HG03103 (cell line): ENCODE data around the gene DIS3.
"Not testable (repeated sequence)": the region's sequence is repeated elsewhere in the genome, so short reads cannot be mapped to it uniquely, and the experiment has no call there.

Source experiments
- ATAC-seq: cut with Tn5 transposase; IDR thresholded peaks from one replicate; pipeline ENCODE4 v1.9.1; 2021; ENCODE audit warnings: low read depth; ENCODE audit not compliant: unreplicated experiment

DIS3 gene

GRCh38 chr13:72745260-72745659 is 36.4 kb downstream of the DIS3 start:
- ATAC-seq: no peak

- ATAC-seq: no peak
These were observed 41.7 kb downstream of the DIS3 start for GRCh38 chr13:72740015-72740414.

- no peak for ATAC-seq
These were observed 44.7 kb downstream of the DIS3 start for GRCh38 chr13:72737033-72737432.

GRCh38 chr13:72728290-72728605 is 53.5 kb downstream of the DIS3 start:
- no peak for ATAC-seq

- ATAC-seq: peak; percentile 95
These were observed 54.0 kb downstream of the DIS3 start, which contains the start of the genes BORA and MZT1 for GRCh38 chr13:72727417-72728289. TSS of gene BORA (plus strand) at chr13:72727923. CDS start at chr13:72728941, 1,018 bp downstream. TSS of gene MZT1 (minus strand) at chr13:72727629. CDS start at chr13:72727602, 27 bp downstream.

- peak; percentile 17 for ATAC-seq
These were observed 54.8 kb downstream of the DIS3 start for GRCh38 chr13:72726726-72727416.

- not testable (repeated sequence) for ATAC-seq
These were observed 55.5 kb downstream of the DIS3 start for GRCh38 chr13:72726185-72726584.

GRCh38 chr13:72716776-72717175 is 64.9 kb downstream of the DIS3 start:
- no peak for ATAC-seq
